Measurements from ENCODE around the gene EXOC3. TPM values are rescaled to one million over a fixed set of nuclear protein-coding genes. Genes with fewer than 3 reads are reported as not detected.
A peak's percentile ranks its signal among the peaks of the same experiment; 100 is the strongest.

EXOC3 gene
- total and polyA plus RNA-seq, 2 of the 4 experiments (the other 2 are of a cell fraction), result 35.1 to 47.5 TPM

GRCh38 chr5:424301-425110 lies 18.5 kb upstream of the EXOC3 start (continued):
- no peak for TF ChIP-seq MXI1 (IDR thresholded peaks at IDR 0.05; ENCODE audit: borderline replicate concordance, low read depth, low read length)
- TF ChIP-seq RFX5 (IDR thresholded peaks at IDR 0.05; ENCODE audit: low read depth, low read length), result no peak

- WGBS, 2 experiments (ENCODE audit: extremely low coverage in 2 of 2, insufficient read length in 1 of 2), result 80% methylated on average over 1 of the region's 5 CpGs; no CpG with 5 or more reads in 1 of the 2 experiments
- Histone ChIP-seq H3K23ac (ENCODE audit: low read depth, low read length) (no peak overlapping the region), H3K14ac (replicated peaks; ENCODE audit: low read depth, low read length) (no peak overlapping the region), H2AK9ac (replicated peaks; ENCODE audit: low read depth, low read length, poor library complexity) (no peak overlapping the region), H4K20me1 (ENCODE audit: insufficient read depth, low read length) (no peaks in the 10 kb centered on the region; the same call in 1 of the 2 replicates), H3K27me3 (ENCODE audit: control insufficient read depth, insufficient read depth, low read length) (no peaks in the 10 kb centered on the region), H2AK5ac (ENCODE audit: low read depth, low read length) (no peak overlapping the region), H3K27ac (ENCODE audit: insufficient read depth, low read length) (no peak overlapping the region), H4K5ac (ENCODE audit: low read depth, low read length) (no peak overlapping the region), H3K4me2 (ENCODE audit: low read depth, low read length) (no peak overlapping the region), H3K56ac (ENCODE audit: extremely low read depth, insufficient read depth, low read length) (no peak overlapping the region), H3K9me3 (ENCODE audit: control insufficient read depth, insufficient read depth, low read length) (no peaks in the 10 kb centered on the region), H3K4ac (ENCODE audit: low read depth, low read length) (no peak overlapping the region), H4K91ac (ENCODE audit: insufficient read depth, low read depth, low read length) (no peak overlapping the region), H3K9ac (ENCODE audit: low read depth, low read length) (no peak overlapping the region), H3K9me1 (ENCODE audit: insufficient read depth, low read length) (peaks cover 9% of the 10 kb centered on the region; the same call in 1 of the 2 replicates), H3K79me1 (ENCODE audit: low read depth in 1 of 2, low read length in 2 of 2) (peaks cover 4 to 58% of the 10 kb centered on the region in 2 experiments), H3K4me1 (ENCODE audit: control insufficient read depth, insufficient read depth, low read length) (peaks cover 10% of the 10 kb centered on the region), H2AFZ (replicated peaks; ENCODE audit: low read length, poor library complexity) (no peak overlapping the region), H2BK15ac (ENCODE audit: low read depth, low read length) (no peak overlapping the region), H3K36me3 (ENCODE audit: control insufficient read depth, insufficient read depth, low read length) (peaks cover 68% of the 10 kb centered on the region), H2BK120ac (ENCODE audit: low read depth, low read length) (no peak overlapping the region), H3K18ac (ENCODE audit: low read depth, low read length) (no peak overlapping the region), H2BK20ac (ENCODE audit: low read depth, low read length) (no peak overlapping the region), H3K4me3 (ENCODE audit: insufficient read depth, low read depth, low read length) (no peak overlapping the region), H4K8ac (ENCODE audit: low read depth in 2 of 2, low read length in 2 of 2) (no peak overlapping the region), H2BK5ac (ENCODE audit: low read depth, low read length, poor library complexity, severe bottlenecking) (no peak overlapping the region)
- ChIA-PET POLR2A (ENCODE audit: unreplicated experiment) (no interaction called here), CTCF (no interaction called here)
- dilution Hi-C loops (cut with HindIII; ENCODE audit: low sequenced_read_pairs, unreplicated experiment), result no loop called here
- DNase-seq (no peak), ATAC-seq (ENCODE audit: low read depth) (no peak)
- BruUV-seq (replicated peaks), result no TSS peak
- intact Hi-C loops (cut with micrococcal nuclease), result no loop called here
- TF ChIP-seq RCOR1 (IDR thresholded peaks at IDR 0.05; ENCODE audit: insufficient replicate concordance, low read length), result no peak
- TF ChIP-seq RAD21 (IDR thresholded peaks at IDR 0.05; ENCODE audit: low read length), result peak; percentile 31; the same call in 1 of the 2 replicates
- in situ Hi-C loops (cut with MboI; ENCODE audit: low sequenced_read_pairs), result no loop called here
Measured at GRCh38 chr5:425714-426113, 17.3 kb upstream of the EXOC3 start.
